SK-N-MC (cell line): ENCODE results near the gene GJC1.

Experiments used
- DNase-seq: peaks from one replicate; pipeline ENCODE4 v3.0.0-alpha.2; 2011; ENCODE audit warnings: low read depth, low spot score
- H3K27ac ChIP-seq: fragments of 200-600 bp; sonication (generic); 2 replicates; pipeline ENCODE4 v1.5.1; 2016; ENCODE audit warnings: mixed run types
- H3K36me3 ChIP-seq: fragments of 200-600 bp; sonication (generic); 2 replicates; pipeline ENCODE4 v1.6.1; 2017; ENCODE audit warnings: antibody characterized with exemption, low read length, mixed read lengths; ENCODE audit not compliant: insufficient read depth
- H3K4me3 ChIP-seq: fragments of 200-600 bp; sonication (generic); 2 replicates; pipeline ENCODE4 v1.5.1; 2016
- H3K9ac ChIP-seq: fragments of 200-600 bp; sonication (generic); 2 replicates; pipeline ENCODE4 v1.8.0; 2017; ENCODE audit warnings: mixed run types, mixed read lengths; ENCODE audit not compliant: insufficient read length
- H3K9me3 ChIP-seq: fragments of 200-600 bp; sonication (generic); 2 replicates; pipeline ENCODE4 v1.6.1; 2017; ENCODE audit warnings: low read depth, mild to moderate bottlenecking, antibody characterized with exemption, low read length, moderate library complexity, mixed read lengths
- EZH2 ChIP-seq: fragments of 200-600 bp; sonication (generic); IDR thresholded peaks from one replicate; pipeline ENCODE4 v1.6.1; 2017; ENCODE audit warnings: antibody characterized with exemption
- FOXP2 ChIP-seq: optimal IDR thresholded peaks from 2 replicates; pipeline ENCODE3; 2011; ENCODE audit warnings: mild to moderate bottlenecking, moderate library complexity; ENCODE audit not compliant: insufficient read depth; ENCODE audit errors: extremely low read length, control extremely low read depth
- POLR2AphosphoS5 ChIP-seq: IDR thresholded peaks from 2 replicates; pipeline ENCODE4 v1.6.1; 2012; ENCODE audit warnings: mild to moderate bottlenecking, low read depth, low read length, borderline replicate concordance

GJC1 gene

GRCh38 chr17:44773140-44773539 lies 56.9 kb downstream of the GJC1 start:
- H3K4me3 ChIP-seq, result no peak overlapping the region
- no peaks in the 10 kb centered on the region for H3K36me3 ChIP-seq
- DNase-seq, result no peak
- H3K27ac ChIP-seq, result no peak overlapping the region
- no peaks in the 10 kb centered on the region for H3K9me3 ChIP-seq
- TF ChIP-seq EZH2, result no peak
- TF ChIP-seq POLR2AphosphoS5, result no peak
- TF ChIP-seq FOXP2, result no peak
- H3K9ac ChIP-seq, result no peak overlapping the region

GRCh38 chr17:44772308-44773045 lies 57.6 kb downstream of the GJC1 start:
- Histone ChIP-seq H3K36me3 (no peaks in the 10 kb centered on the region), H3K27ac (no peak overlapping the region), H3K9me3 (no peaks in the 10 kb centered on the region), H3K4me3 (no peak overlapping the region), H3K9ac (no peak overlapping the region)
- no peak for TF ChIP-seq EZH2
- no peak for TF ChIP-seq FOXP2
- TF ChIP-seq POLR2AphosphoS5, result no peak
- no peak for DNase-seq

GRCh38 chr17:44770166-44770925 lies 59.7 kb downstream of the GJC1 start:
- no peak overlapping the region for H3K27ac ChIP-seq
- TF ChIP-seq FOXP2, result no peak
- TF ChIP-seq EZH2, result no peak
- no peak for TF ChIP-seq POLR2AphosphoS5
- H3K4me3 ChIP-seq, result no peak overlapping the region

GRCh38 chr17:44769647-44770084 lies 60.4 kb downstream of the GJC1 start:
- TF ChIP-seq FOXP2, result no peak
- TF ChIP-seq EZH2, result no peak
- no peak for TF ChIP-seq POLR2AphosphoS5
- no peak for DNase-seq
- Histone ChIP-seq H3K9ac (no peak overlapping the region), H3K27ac (no peak overlapping the region), H3K4me3 (no peak overlapping the region), H3K9me3 (no peaks in the 10 kb centered on the region), H3K36me3 (no peaks in the 10 kb centered on the region)

More at GRCh38 chr17:44770166-44770925, 59.7 kb downstream of the GJC1 start:
- Histone ChIP-seq H3K9ac (no peak overlapping the region), H3K9me3 (no peaks in the 10 kb centered on the region), H3K36me3 (no peaks in the 10 kb centered on the region)
- DNase-seq, result no peak

GRCh38 chr17:44769230-44769629 lies 60.9 kb downstream of the GJC1 start:
- H3K9me3 ChIP-seq, result no peaks in the 10 kb centered on the region
- H3K9ac ChIP-seq, result no peak overlapping the region
- H3K4me3 ChIP-seq, result no peak overlapping the region
- no peak for TF ChIP-seq EZH2
- TF ChIP-seq POLR2AphosphoS5, result no peak
- DNase-seq, result no peak
- H3K27ac ChIP-seq, result no peak overlapping the region
- no peaks in the 10 kb centered on the region for H3K36me3 ChIP-seq

GRCh38 chr17:44768505-44769142 lies 61.5 kb downstream of the GJC1 start:
- Histone ChIP-seq H3K9ac (no peak overlapping the region), H3K9me3 (no peaks in the 10 kb centered on the region), H3K4me3 (no peak overlapping the region), H3K27ac (no peak overlapping the region), H3K36me3 (no peaks in the 10 kb centered on the region)
- TF ChIP-seq EZH2, result no peak
- no peak for TF ChIP-seq FOXP2
- no peak for TF ChIP-seq POLR2AphosphoS5
- no peak for DNase-seq

- no peak overlapping the region for H3K9ac ChIP-seq
- no peaks in the 10 kb centered on the region for H3K9me3 ChIP-seq
- no peaks in the 10 kb centered on the region for H3K36me3 ChIP-seq
- H3K27ac ChIP-seq, result no peak overlapping the region
- DNase-seq, result no peak
- no peak for TF ChIP-seq POLR2AphosphoS5
- TF ChIP-seq FOXP2, result no peak
- no peak for TF ChIP-seq EZH2
- H3K4me3 ChIP-seq, result no peak overlapping the region
These were observed 62.6 kb downstream of the GJC1 start for GRCh38 chr17:44767493-44767892.

- Histone ChIP-seq H3K4me3 (no peak overlapping the region), H3K36me3 (no peaks in the 10 kb centered on the region), H3K9me3 (no peaks in the 10 kb centered on the region), H3K9ac (no peak overlapping the region), H3K27ac (no peak overlapping the region)
- no peak for DNase-seq
- TF ChIP-seq FOXP2 (no peak), POLR2AphosphoS5 (no peak)
These were observed 63.6 kb downstream of the GJC1 start for GRCh38 chr17:44766409-44767038.
